Measurements from ENCODE around the gene KIAA2012. TPM values are rescaled to one million over a fixed set of nuclear protein-coding genes. Genes with fewer than 3 reads are reported as not detected.

The KIAA2012 gene
- total RNA-seq, 1 experiment from 2014 or later = not detected

DNA sequence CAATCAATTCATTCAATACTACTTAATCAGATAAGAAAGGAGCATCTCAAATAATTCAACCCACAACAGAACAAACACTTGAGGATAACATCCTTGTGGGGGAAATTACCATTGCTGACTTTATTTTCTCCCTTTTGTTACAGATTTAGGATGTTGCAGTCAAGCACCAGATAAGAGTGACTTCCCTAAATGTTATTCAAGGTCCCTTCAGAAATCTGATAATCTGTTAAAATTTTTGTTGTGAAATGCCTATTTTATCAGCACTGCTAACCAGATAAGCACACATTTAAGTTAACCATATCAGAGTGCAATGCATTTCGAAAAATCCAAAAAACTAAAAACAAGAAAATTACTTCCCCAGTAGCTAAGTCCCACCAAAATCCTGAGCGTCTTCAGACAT lies 131.8 kb downstream of the KIAA2012 start:
- H3K27me3 ChIP-seq (replicated peaks; ENCODE audit: insufficient read depth, low read depth, low read length, poor library complexity) = no peaks in the 10 kb centered on the region
- H3K27ac ChIP-seq (ENCODE audit: low read depth, low read length, poor library complexity, severe bottlenecking) = no peak overlapping the region
- no peaks in the 10 kb centered on the region for H3K9me3 ChIP-seq (ENCODE audit: low read depth, low read length, poor library complexity, severe bottlenecking)
- TF ChIP-seq EZH2 (IDR thresholded peaks at IDR 0.05; ENCODE audit: borderline replicate concordance, low read depth, low read length, poor library complexity, severe bottlenecking) = no peak
- TF ChIP-seq, protein P1, sequence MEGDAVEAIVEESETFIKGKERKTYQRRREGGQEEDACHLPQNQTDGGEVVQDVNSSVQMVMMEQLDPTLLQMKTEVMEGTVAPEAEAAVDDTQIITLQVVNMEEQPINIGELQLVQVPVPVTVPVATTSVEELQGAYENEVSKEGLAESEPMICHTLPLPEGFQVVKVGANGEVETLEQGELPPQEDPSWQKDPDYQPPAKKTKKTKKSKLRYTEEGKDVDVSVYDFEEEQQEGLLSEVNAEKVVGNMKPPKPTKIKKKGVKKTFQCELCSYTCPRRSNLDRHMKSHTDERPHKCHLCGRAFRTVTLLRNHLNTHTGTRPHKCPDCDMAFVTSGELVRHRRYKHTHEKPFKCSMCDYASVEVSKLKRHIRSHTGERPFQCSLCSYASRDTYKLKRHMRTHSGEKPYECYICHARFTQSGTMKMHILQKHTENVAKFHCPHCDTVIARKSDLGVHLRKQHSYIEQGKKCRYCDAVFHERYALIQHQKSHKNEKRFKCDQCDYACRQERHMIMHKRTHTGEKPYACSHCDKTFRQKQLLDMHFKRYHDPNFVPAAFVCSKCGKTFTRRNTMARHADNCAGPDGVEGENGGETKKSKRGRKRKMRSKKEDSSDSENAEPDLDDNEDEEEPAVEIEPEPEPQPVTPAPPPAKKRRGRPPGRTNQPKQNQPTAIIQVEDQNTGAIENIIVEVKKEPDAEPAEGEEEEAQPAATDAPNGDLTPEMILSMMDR (conservative IDR thresholded peaks at IDR 0.05; ENCODE audit: low read depth, low read length) = no peak
- intact Hi-C loops (cut with micrococcal nuclease; ENCODE audit: unreplicated experiment) = no loop called here
- BruUV-seq (replicated peaks) = no TSS peak
- ChIA-PET CTCF (no interaction called here), POLR2A (ENCODE audit: low non-redundant PET) (no interaction called here)
- DNase-seq (ENCODE audit: low spot score) = no peak
- peaks cover 3% of the 10 kb centered on the region for H3K4me1 ChIP-seq (ENCODE audit: insufficient read depth, low read length, poor library complexity, severe bottlenecking)
- no peak overlapping the region for H3K4me3 ChIP-seq (ENCODE audit: low read depth, low read length, poor library complexity, severe bottlenecking)
- H3K36me3 ChIP-seq (ENCODE audit: insufficient read depth, low read length, poor library complexity, severe bottlenecking) = peaks cover 12% of the 10 kb centered on the region

- Histone ChIP-seq H3K4me3 (ENCODE audit: low read depth, low read length, poor library complexity, severe bottlenecking) (no peak overlapping the region), H3K27ac (ENCODE audit: low read depth, low read length, poor library complexity, severe bottlenecking) (no peak overlapping the region), H3K4me1 (ENCODE audit: insufficient read depth, low read length, poor library complexity, severe bottlenecking) (peaks cover 3% of the 10 kb centered on the region), H3K9me3 (ENCODE audit: low read depth, low read length, poor library complexity, severe bottlenecking) (no peaks in the 10 kb centered on the region), H3K36me3 (ENCODE audit: insufficient read depth, low read length, poor library complexity, severe bottlenecking) (peaks cover 30% of the 10 kb centered on the region), H3K27me3 (replicated peaks; ENCODE audit: insufficient read depth, low read depth, low read length, poor library complexity) (no peaks in the 10 kb centered on the region)
- intact Hi-C loops (cut with micrococcal nuclease; ENCODE audit: unreplicated experiment) = no loop called here
- BruUV-seq (replicated peaks) = no TSS peak
- no peak for TF ChIP-seq EZH2 (IDR thresholded peaks at IDR 0.05; ENCODE audit: borderline replicate concordance, low read depth, low read length, poor library complexity, severe bottlenecking)
- TF ChIP-seq, protein P1 (conservative IDR thresholded peaks at IDR 0.05; ENCODE audit: low read depth, low read length) = no peak
- peak; percentile 60 for DNase-seq (ENCODE audit: low spot score)
- CTCF ChIA-PET = interaction anchor here (0.5 kb wide), 1 partner anchor 158 kb away, joined by 5 read pairs; no protein-coding TSS in a partner anchor
- POLR2A ChIA-PET (ENCODE audit: low non-redundant PET) = no interaction called here
Measured at GRCh38 chr2:202208526-202208925, 135.5 kb downstream of the KIAA2012 start.

DNA sequence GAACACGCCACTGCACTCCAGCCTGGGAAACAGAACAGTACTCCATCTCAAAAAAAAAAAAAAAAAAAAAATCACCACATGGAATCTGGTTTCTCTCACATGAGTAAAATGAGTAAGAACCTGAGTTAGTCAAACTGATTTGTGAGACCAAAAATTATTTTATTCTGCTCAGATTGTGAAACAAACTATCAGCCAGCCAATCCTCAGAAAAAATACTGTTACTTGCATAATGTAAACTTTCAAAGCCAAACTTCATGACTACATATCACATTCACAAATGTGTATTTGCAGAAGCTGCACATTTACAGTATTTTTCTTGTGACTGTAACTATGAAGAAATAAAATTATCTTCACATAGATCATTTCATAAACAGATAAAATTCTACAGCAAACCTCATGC lies 142.1 kb downstream of the KIAA2012 start:
- no peak for DNase-seq (ENCODE audit: low spot score)
- H3K36me3 ChIP-seq (ENCODE audit: insufficient read depth, low read length, poor library complexity, severe bottlenecking) = peaks cover 28% of the 10 kb centered on the region
- POLR2A ChIA-PET (ENCODE audit: low non-redundant PET) = no interaction called here
- no peaks in the 10 kb centered on the region for H3K4me1 ChIP-seq (ENCODE audit: insufficient read depth, low read length, poor library complexity, severe bottlenecking)
- intact Hi-C loops (cut with micrococcal nuclease; ENCODE audit: unreplicated experiment) = no loop called here
- no peak overlapping the region for H3K27ac ChIP-seq (ENCODE audit: low read depth, low read length, poor library complexity, severe bottlenecking)
- no peaks in the 10 kb centered on the region for H3K27me3 ChIP-seq (replicated peaks; ENCODE audit: insufficient read depth, low read depth, low read length, poor library complexity)
- TF ChIP-seq EZH2 (IDR thresholded peaks at IDR 0.05; ENCODE audit: borderline replicate concordance, low read depth, low read length, poor library complexity, severe bottlenecking) = no peak
- TF ChIP-seq, protein P1 (conservative IDR thresholded peaks at IDR 0.05; ENCODE audit: low read depth, low read length) = no peak
- no TSS peak for BruUV-seq (replicated peaks)
- CTCF ChIA-PET = no interaction called here
- H3K4me3 ChIP-seq (ENCODE audit: low read depth, low read length, poor library complexity, severe bottlenecking) = no peak overlapping the region
- H3K9me3 ChIP-seq (ENCODE audit: low read depth, low read length, poor library complexity, severe bottlenecking) = no peaks in the 10 kb centered on the region

Data from A673 (cell line).